HG03175 (cell line): ENCODE data around the gene SLC4A5.

Experiments
- ATAC-seq: cut with Tn5 transposase; IDR thresholded peaks from one replicate; pipeline ENCODE4 v1.9.1; 2021; ENCODE audit warnings: mild to moderate bottlenecking, moderate library complexity; ENCODE audit not compliant: unreplicated experiment

The SLC4A5 gene

DNA sequence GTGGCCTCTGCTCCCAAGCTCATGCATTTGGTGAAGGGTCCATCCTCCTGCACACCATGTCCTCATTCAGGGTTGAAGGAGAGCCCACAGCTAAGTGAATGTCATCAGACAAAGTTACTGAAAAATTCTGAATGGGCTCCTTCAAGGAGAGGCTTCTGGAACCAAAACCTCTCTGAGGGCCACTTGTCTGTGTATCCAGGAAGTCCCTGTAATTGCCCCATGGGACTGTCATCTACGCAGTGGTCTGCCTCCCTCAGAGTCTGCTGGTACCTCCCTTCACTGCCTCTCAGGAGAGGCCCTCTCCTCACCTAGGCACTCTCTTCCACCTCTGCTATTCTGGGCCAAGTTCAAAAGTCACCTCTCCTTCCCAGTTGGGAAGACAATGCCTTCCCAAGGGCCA is 68.0 kb downstream of the SLC4A5 start:
- no peak for ATAC-seq

DNA sequence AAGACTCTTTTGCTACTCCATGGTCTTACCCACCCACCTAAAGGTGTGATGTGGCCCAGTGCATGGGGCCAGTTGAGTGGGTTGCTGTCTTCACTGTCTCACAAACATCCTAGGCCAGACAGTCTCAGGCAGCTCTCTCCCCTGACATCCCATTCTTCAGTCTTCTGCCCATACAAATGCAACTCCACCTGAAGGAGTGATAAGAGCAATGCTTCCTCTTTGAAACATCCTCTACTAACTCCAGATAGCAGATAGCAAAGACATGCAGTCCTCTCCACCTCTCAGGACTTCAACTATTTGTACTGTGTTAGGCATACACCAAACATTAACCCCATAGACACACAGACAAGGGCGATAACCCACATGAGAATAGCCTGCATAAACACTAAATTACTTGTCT is 73.5 kb downstream of the SLC4A5 start:
- no peak for ATAC-seq

DNA sequence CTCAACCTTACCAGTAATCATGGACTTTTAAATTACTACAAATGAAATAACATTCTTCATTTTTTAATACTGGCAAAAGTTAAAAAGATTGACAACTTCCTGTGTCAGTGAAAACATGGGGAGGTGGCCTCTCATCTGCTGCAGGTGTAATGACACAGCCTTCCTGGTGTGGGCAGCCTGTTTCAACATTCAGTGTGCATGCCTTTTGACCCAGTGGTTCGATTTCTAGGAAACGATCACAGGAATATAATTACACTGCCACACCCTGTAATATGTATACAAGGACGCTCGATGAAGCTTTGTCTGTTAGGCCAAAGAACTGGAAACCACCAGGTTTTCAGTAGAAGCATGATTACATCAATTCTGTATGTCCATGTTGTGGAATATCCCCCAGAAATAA is 76.1 kb downstream of the SLC4A5 start:
- ATAC-seq: no peak

DNA sequence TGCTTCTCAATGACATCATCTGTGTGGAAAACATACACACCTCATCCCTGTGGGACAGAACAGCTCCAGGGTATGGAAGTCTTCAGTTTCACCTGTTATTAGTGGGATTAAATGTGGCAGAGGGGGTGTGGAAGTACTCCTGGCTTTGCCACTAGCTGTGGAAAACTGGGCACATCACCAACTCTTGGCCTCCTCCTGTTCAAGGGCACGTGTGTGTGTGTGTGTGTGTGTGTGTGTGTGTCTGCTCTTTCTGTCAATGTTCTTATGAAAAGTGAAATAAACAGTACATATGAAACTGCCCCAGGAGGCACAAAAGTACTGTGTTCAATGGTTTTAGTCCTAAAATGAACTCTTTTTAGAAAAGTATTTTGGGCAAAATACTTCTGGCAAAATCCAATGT is 78.9 kb downstream of the SLC4A5 start:
- ATAC-seq: no peak

DNA sequence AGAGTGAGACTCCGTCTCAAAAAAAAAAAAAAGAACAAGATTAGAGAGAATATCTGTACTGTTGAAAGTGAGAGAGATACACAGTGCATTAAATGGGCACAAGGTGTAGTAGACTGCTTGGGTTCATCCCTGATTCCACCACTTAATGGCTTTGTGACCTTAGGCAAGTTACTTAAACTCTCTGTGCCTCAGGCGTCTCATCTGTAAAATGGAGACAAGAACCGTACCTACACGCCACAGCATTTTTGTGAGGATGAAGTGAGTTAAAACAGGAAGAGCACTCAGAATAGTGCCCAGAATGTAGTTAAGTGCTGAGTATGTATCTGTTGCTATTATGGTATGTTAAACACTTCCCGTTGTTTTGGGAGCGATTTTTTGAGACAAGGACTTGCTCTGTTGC is 80.5 kb downstream of the SLC4A5 start:
- ATAC-seq: no peak

DNA sequence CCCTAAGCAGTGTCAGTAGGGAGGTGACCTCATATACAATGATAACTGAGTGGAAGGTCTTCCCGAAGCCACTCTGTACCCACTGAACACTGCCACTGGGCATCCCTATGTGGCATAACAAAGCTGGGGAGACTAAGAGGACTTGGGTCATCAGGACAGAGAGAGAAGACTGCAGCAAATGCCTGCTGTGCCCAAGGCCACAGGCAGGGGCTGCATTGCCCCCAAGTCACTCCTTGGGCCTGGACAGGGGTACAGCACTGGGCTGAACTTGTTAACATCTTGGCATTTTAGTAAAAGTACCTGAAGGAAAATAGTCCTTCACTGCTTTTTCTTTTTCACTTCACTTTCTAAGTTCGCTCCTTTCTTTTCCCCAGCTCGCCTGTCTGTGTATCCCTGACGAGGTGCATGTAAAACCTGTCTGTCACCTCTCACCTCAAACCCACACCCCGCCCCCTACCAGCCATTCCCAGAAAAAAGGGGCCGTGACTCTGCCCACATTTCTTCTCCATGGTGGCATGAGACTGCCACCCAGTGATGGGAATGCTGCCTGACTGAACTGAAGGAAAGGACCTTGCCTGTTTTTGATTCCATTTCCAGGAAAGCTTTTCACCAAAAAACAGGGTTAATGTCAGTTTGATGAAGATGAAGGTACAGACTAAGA is 81.9 kb downstream of the SLC4A5 start:
- no peak for ATAC-seq

DNA sequence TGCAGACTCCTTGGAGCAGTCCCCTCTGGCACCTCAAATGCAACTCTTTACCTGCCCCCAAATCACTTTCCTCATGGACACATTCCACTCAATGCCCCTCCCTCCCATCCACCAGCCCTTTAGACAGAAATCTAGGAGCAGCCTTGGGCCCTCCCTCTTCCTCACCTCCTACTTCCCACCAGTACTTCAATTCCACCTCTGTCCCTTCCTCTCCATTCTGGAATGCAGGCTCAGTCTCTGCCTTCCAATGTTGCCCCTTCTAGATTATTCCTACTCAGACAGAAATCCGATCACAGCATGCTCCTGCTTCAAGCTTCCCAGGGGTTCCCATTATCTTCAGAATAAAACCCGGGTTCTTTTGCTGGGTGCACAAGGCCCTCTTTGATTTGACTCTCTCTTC is 82.7 kb downstream of the SLC4A5 start:
- no peak for ATAC-seq

DNA sequence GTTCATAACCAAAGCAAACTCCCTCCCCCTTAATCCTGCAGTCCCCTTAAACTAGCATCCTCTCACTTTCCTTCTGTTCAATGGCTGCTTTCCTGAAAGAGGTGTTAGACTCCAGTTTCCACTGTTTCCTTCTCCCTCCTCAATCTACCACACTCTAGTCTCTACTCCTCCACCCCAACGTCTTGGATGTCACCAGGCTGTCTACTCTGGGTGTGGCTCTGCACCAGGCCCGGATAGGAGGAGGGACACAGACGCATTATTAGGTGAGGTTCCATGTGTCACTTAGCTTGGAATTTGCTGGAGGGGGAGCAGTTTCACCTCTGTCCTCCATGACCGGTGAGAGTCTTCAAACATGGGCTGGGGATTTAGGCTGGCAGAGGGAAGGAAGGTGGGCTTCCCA is 83.5 kb downstream of the SLC4A5 start:
- ATAC-seq: no peak

DNA sequence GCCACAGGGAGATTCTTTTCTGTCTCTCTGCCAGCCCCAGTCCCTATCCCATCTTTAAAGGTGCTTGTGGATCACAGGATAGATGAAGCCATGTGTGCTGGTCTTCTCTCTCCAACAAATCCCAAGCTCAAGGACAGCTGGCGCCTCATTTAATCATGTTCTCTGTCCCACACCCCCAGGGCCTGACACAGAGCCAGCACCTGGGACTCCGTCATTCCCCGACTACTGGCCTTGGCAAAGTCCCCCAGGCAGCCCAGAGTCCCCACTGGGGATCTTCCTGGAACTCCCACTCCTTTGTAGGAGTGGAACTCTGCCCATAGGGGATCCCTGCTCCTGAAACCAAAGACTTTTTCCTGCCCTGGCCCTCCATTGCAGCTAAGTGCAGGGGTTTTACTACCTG is 84.0 kb downstream of the SLC4A5 start:
- ATAC-seq: no peak

DNA sequence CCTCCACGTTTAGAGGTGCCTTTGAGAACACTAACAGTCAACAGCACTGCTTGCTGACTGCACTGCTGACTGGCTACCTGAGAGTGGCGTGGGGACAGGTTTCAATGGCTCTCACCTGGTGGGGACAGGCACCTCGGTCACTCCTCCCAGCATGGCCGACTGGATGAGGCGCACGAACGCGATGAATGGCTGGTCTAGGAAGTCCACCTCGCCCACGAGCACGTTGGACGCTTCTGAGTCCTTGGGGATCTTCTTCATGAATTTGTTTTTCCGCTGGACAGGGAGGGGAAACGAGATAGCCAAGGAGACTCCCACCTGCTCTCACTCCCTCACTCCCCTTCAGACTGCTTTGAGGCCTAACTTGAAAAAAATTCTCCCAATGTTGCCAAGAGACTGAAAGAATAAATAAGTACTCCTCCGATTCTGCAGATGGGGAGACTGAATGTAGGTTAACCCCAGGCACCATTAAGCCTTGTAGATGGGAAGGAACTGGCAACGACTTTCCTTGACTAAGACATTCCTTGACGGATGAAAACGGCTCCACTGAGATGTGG is 87.5 kb downstream of the SLC4A5 start:
- no peak for ATAC-seq

DNA sequence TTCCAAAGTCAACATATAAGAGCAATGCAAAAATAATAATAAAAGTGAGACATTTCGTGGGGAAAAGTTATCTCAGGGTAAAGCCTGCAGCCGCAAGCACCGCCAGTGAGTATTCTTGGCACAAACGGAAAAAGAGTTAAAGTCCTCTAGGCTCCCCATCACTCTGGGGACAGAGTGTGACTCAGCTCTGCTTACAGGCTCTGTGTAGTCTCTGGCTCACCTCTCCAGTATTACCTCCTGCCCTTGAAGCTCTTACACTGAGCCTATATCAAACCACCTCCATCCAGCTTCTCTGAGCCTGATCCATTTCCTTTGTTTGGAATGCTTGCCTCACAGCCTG is 89.3 kb downstream of the SLC4A5 start:
- ATAC-seq: no peak

DNA sequence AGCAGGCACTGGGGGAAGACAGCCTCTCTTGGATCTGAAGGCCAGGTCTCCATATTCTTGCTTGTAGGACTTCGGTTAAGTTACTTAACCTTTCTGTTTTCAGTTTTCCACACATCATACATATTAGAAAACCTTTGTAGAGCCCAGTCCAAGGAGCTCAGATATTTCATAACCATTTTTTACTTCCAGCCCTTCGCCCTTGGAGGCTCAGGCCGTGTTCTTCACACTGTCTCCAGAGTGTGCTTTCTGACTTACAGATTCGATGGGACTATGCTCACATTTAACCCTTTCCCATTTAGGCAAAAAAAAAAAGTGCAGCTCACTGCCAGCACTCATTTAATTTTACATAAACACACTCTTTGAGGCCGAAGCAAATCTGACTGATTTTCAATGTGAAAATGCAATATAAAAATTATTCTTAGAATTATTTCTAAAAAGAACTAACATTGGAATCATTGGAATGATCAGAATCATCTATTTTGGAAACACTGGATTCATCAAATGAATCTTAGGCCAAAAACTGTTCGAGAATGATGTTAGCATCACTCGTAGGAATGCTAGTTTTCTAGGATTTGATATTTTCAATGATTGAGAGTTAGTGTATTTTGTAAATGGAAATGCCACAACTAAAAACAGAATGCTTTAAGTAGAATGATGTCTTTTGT is 89.8 kb downstream of the SLC4A5 start:
- no peak for ATAC-seq

DNA sequence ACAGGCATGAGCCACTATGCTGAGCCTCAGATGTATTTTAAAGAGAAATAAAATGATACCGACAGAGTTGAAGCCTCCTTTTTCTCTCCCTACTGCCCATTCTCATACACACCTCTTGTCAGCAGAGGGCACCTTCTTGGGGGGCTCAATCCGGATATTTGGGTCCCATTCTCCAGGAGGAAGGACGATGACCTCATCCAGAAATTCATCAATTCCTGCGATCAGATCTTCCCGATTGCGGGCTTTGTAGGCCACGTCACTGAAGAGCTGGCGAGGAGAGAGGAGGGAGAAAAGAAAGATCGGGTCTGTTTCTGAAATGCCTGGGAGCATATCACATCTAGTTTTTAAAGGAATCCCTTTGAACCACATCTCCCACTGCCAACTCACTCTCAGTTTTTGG is 90.4 kb downstream of the SLC4A5 start:
- ATAC-seq: no peak

DNA sequence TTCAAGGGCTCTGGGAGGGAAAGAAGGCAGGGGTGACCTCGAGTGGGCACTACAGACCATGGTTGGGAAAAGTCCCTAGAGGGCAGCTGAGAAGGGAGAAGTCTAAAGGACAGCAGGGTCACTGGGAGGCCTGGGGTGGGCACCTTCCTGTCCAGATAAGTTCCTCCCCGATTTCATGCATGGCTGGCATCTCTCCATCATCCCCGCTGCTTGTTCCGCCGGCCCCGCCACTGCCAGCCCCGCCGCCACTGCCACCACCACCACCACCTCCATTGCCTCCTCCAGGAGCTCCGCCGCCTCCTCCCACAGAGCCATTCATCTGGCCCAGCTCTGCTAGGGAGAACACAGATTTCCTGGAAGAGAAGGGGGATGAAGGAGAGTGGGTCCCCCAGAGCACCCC is 91.2 kb downstream of the SLC4A5 start:
- ATAC-seq: no peak

DNA sequence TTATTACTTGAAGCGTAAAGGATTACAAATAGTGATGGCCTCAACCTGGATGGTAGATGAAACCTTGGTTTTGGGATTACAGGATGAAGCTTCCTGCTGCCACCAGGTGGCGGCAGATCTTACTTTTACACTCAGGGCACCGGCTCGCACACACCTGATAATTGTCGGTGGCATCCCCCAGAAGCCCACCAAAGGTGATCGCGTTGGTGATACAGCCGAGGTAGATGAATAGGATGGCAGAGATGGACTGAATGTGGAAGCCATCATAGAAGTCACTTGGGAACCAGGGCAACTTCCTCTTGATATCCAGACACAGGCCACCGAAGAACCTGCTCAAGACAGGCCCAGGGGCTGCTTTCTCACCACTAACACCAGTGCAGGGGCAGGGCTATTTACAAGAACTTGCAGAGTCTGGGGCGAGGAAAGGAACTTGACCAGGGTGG is 93.0 kb downstream of the SLC4A5 start:
- ATAC-seq: no peak

DNA sequence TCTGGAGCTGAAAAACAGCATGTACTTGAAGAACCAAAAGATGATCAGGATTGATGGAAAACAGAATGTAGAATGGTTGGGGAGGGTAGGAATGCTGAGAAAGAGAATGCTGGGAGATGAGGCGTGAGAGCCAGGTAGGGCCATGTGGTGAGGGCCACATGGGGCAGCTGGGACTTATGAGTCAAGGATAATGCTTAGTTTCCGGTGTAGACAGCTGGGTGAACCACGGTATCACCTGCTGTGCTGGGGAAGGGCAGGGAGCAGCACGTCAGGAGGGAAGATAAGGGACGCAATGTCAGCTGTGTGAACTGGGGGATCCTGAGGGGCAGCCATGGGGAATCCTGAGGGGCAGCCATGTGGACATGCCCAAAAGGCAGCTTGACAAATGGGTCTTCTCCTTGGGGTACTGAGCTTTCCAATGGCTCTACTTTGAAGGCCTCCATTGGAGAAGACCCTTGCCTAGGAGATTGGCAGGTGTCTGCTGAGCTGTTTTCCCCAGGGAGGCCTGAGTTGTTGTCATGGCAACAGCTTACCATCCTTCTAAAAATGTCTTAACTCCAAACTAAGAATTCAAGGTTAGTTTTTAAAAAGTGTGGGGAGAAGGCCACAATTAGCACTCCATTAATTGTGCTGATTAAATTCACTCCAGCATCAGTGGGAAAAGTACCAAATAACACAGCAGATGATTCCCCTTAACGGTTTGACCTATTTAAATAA is 93.7 kb downstream of the SLC4A5 start:
- no peak for ATAC-seq

DNA sequence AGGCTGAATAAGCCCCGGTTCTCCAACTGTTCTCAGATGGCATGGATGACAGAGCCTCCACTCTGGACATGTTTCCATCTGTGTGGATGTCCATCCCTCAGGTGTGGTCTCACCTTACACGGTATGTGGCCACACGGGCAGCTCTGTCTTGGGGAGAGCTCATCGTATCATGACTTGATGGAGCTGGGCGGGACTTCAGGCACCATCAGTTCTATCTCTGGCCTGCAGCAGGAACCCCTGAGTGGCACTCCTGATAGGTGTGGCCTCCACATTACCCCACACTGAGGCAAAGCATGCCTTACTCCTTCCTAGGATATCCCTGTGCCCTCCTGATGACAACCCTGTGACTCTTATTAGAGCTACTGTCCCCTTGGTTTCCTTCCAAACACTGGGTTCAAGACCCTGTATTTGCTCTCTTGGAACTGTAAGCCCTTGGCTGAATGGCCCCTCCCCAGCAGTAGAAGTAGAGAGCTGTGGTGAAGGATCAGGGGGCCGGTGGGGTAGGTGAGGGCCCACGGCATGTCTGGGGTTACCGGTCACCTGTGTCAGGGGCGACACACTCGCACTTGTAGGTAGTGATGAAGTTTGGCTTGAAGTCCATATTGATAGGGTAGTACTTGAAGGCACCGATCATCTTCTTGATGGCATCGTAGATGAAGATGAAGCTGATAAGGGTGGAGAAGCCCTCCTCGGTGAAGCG is 96.6 kb downstream of the SLC4A5 start:
- ATAC-seq: no peak

DNA sequence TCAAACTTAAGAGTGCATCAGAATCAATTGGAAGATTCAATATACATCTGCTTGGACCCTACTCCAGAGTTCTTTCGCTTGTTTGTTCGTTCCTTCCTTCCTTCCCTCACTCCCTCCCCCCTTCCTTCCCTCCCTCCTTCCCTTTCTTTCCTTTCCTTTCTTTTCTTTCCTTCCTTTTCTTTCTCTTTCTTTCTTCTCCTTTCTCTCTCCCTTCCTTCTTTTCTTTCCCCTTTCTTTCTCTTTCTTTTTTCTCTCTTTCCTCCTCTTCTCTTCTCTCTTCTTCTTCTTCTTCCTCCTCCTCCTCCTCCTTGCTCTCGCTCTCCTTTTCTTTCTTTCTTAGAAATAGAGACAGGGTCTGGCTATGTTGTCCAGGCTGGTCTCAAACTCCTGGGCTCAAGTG is 98.9 kb downstream of the SLC4A5 start:
- no peak for ATAC-seq

DNA sequence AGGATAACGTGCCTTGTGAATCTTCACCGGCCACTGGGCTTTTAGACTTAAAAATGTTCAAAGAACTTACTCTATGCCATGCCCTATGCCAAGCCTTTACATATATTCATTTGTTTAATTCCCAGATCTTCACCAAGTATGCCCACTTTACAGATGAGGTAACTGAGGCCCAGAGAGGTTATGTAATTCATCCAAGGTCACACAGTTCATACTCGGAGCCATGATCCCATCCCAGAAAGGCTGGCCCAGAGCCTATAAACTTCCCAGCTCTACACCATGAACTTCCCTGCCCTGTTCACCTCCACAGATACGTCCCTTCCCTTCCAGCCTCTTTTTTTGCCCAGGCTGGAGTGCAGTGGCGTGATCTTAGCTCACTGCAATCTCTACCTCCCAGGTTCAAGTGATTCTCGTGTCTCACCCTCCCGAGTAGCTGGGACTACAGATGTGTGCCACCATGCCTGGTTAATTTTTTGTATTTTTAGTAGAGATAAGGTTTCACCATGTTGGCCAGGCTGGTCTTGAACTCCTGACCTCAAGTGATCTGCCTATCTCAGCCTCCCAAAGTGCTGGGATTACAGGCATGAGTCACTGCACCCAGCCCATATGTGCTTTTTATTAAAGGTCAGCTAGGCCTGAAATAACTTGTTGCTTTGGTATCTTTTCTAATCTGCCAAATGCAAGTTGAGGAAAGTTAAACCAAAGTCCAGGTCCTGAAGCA is 100.7 kb downstream of the SLC4A5 start:
- ATAC-seq: no peak

DNA sequence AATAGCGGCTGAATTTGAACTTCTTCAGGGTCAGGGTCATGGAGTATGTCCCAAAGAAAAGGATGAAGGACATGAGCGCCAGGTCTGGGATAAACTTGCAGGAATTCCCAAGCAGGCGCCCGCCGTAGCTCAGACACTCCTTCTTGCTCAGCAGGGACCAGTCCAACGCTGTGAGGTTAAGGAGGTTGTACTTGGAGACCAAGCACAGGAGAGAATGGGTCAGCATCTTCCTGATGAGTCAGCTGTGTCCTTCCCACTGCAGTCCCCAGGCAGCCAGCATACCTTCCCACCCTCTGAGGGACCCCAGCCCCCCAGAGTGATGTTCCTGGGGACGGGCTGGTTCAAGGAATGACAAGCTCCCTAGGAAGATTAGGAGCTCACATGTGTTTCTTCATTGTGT is 103.9 kb downstream of the SLC4A5 start:
- ATAC-seq: no peak

DNA sequence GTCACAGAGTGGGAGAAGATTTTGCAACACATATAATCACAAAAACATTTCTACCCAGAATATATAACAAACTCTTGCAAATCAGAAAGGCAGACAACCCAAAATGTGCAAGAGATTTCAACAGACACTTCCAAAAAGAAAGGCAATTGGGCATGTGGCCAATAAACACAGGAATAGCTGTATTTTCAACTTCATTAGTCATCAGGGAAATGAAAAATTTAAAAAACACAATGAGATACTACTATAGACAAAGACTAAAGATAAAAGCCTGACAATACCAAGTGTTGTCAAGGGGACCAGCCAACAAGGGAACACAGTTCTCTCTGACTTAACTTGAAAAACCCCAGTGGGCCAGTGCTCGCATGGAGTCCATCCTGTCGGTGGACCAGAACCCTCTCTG is 104.3 kb downstream of the SLC4A5 start:
- no peak for ATAC-seq
